Activated CD8-positive, alpha-beta memory T cell treated with anti-CD3 and anti-CD28 coated beads, Interleukin-2, amount 50 U/mL, for 24 hours (primary cell): ENCODE measurements around the gene HHIPL1.
"Not testable (repeated sequence)": the region's sequence is repeated elsewhere in the genome, so short reads cannot be mapped to it uniquely, and the experiment has no call there.

Experiments used
- DNase-seq: peaks from one replicate; pipeline ENCODE4 v3.0.0-alpha.2; 2020; ENCODE audit errors: extremely low read depth

HHIPL1 gene

GRCh38 chr14:99635116-99635515 is 9.8 kb upstream of the HHIPL1 start:
- no peak for DNase-seq

GRCh38 chr14:99636487-99636886 is 8.4 kb upstream of the HHIPL1 start:
- no peak for DNase-seq

GRCh38 chr14:99637624-99638023 is 7.3 kb upstream of the HHIPL1 start:
- DNase-seq: no peak

- DNase-seq: not testable (repeated sequence)
These were observed 2.2 kb upstream of the HHIPL1 start for GRCh38 chr14:99642771-99643170.

- no peak for DNase-seq
These were observed 1.6 kb upstream of the HHIPL1 start for GRCh38 chr14:99643343-99643742.

- DNase-seq: no peak
These were observed 818 bp upstream of the HHIPL1 start for GRCh38 chr14:99644035-99644587.

- DNase-seq: no peak
These were observed 896 bp downstream of the HHIPL1 start for GRCh38 chr14:99645545-99646505.

GRCh38 chr14:99647411-99647810 is 2.5 kb downstream of the HHIPL1 start:
- no peak for DNase-seq

GRCh38 chr14:99648027-99648784 is 3.3 kb downstream of the HHIPL1 start:
- DNase-seq: no peak

- DNase-seq: no peak
These were observed 4.3 kb downstream of the HHIPL1 start for GRCh38 chr14:99649219-99649618.

- DNase-seq: no peak
These were observed 4.7 kb downstream of the HHIPL1 start for GRCh38 chr14:99649643-99650042.

- no peak for DNase-seq
These were observed 5.3 kb downstream of the HHIPL1 start for GRCh38 chr14:99650189-99650588.

- no peak for DNase-seq
These were observed 7.2 kb downstream of the HHIPL1 start for GRCh38 chr14:99651953-99652746.

GRCh38 chr14:99654235-99654985 is 9.5 kb downstream of the HHIPL1 start:
- DNase-seq: no peak

GRCh38 chr14:99655521-99655920 is 10.6 kb downstream of the HHIPL1 start:
- DNase-seq: no peak

GRCh38 chr14:99656171-99656570 is 11.2 kb downstream of the HHIPL1 start:
- DNase-seq: no peak

- no peak for DNase-seq
These were observed 12.8 kb downstream of the HHIPL1 start for GRCh38 chr14:99657645-99658155.

- no peak for DNase-seq
These were observed 13.4 kb downstream of the HHIPL1 start for GRCh38 chr14:99658218-99658845.

GRCh38 chr14:99659333-99659741 is 14.4 kb downstream of the HHIPL1 start:
- no peak for DNase-seq

GRCh38 chr14:99660006-99660566 is 15.2 kb downstream of the HHIPL1 start:
- DNase-seq: no peak
